Caco-2 (cell line): Measurements from ENCODE around the gene ACYP2. TPM values are rescaled to one million over a fixed set of nuclear protein-coding genes. Genes with fewer than 3 reads are reported as not detected.

Experiments
- BruUV-seq: library from RNA; stranded (reverse); fragments of 400-500 nt; replicated peaks from 2 replicates; lab custom pipeline; 2021; lab: Mats Ljungman, UMichigan
- CTCF ChIA-PET: fragments of 300-600 bp; sonication (Branson Sonifier 250); formaldehyde crosslinking; loops from one replicate; lab custom pipeline; 2022; ENCODE audit warnings: antibody characterized with exemption; lab: Charles Lee
- POLR2A ChIA-PET: fragments of 300-600 bp; sonication (Branson Sonifier 250); formaldehyde crosslinking; loops from one replicate; lab custom pipeline; 2022; ENCODE audit warnings: antibody characterized with exemption; lab: Charles Lee
- DNase-seq, 2 experiments: peaks; one replicate each; pipeline versions ENCODE4 v3.0.0 to v3.0.0-alpha.2; 2020 to 2022
- H3K27me3 ChIP-seq: replicated peaks from 2 replicates; pipeline ENCODE4 v1.6.0; 2011; ENCODE audit warnings: low read length; ENCODE audit not compliant: control insufficient read depth, insufficient read depth
- H3K36me3 ChIP-seq: 2 replicates; pipeline ENCODE4 v1.5.1; 2011; ENCODE audit warnings: low read length; ENCODE audit not compliant: control insufficient read depth, insufficient read depth
- H3K4me1 ChIP-seq: fragments of 250-450 bp; sonication (Bioruptor Pico); 2 replicates; pipeline ENCODE4 v1.5.1; 2020; ENCODE audit warnings: mild to moderate bottlenecking
- H3K4me3 ChIP-seq: 2 replicates; pipeline ENCODE4 v1.5.1; 2011; ENCODE audit warnings: low read depth, mild to moderate bottlenecking, control low read depth, low read length
- H3K9me3 ChIP-seq: fragments of 250-450 bp; sonication (Bioruptor Pico); 2 replicates; pipeline ENCODE4 v1.5.1; 2020; ENCODE audit warnings: mild to moderate bottlenecking, moderate library complexity
- H3K27ac Mint-ChIP-seq: one replicate; pipeline ENCODE4 v1.8.0; 2022; ENCODE audit warnings: mixed read lengths; ENCODE audit not compliant: unreplicated experiment
- H3K27me3 Mint-ChIP-seq: one replicate; pipeline ENCODE4 v1.8.0; 2022; ENCODE audit warnings: mixed read lengths; ENCODE audit not compliant: insufficient read depth, unreplicated experiment
- H3K36me3 Mint-ChIP-seq: one replicate; pipeline ENCODE4 v1.8.0; 2022; ENCODE audit warnings: mild to moderate bottlenecking, mixed read lengths; ENCODE audit not compliant: insufficient read depth, unreplicated experiment
- H3K4me1 Mint-ChIP-seq: one replicate; pipeline ENCODE4 v1.8.0; 2022; ENCODE audit warnings: low read depth, mixed read lengths; ENCODE audit not compliant: unreplicated experiment
- H3K4me3 Mint-ChIP-seq: one replicate; pipeline ENCODE4 v1.8.0; 2022; ENCODE audit warnings: mild to moderate bottlenecking, moderate library complexity, mixed read lengths; ENCODE audit not compliant: unreplicated experiment
- H3K9me3 Mint-ChIP-seq: one replicate; pipeline ENCODE4 v1.8.0; 2022; ENCODE audit warnings: mixed read lengths; ENCODE audit not compliant: unreplicated experiment
- intact Hi-C: fragments of 100-400 bp; cut with micrococcal nuclease; formaldehyde crosslinking; loops from one replicate; pipeline ENCODE4 v1.10.0; 2022; ENCODE audit not compliant: unreplicated experiment
- total RNA-seq: library from RNA; stranded (reverse); gene quantifications from 2 replicates; pipeline ENCODE4 v1.2.3, GENCODE V29; 2022
- TF ChIP-seq, protein P1 (sequence below), 2 experiments: fragments of 200-600 bp in 1 of 2; IDR thresholded peaks; 1 replicate in 1 of 2; 2 replicates in 1 of 2; pipeline versions ENCODE4 v1.5.1 to v1.8.0; 2011 to 2022; ENCODE audit warnings: antibody characterized with exemption in 1 of 2, control low read depth in 1 of 2, inconsistent platforms in 1 of 2, low read depth in 1 of 2, low read length in 1 of 2, mild to moderate bottlenecking in 1 of 2, moderate library complexity in 1 of 2; ENCODE audit not compliant: insufficient read depth in 1 of 2, severe bottlenecking in 1 of 2, unreplicated experiment in 1 of 2

ACYP2 gene
- total RNA-seq, 1 experiment from 2014 or later: 4.1 TPM

DNA sequence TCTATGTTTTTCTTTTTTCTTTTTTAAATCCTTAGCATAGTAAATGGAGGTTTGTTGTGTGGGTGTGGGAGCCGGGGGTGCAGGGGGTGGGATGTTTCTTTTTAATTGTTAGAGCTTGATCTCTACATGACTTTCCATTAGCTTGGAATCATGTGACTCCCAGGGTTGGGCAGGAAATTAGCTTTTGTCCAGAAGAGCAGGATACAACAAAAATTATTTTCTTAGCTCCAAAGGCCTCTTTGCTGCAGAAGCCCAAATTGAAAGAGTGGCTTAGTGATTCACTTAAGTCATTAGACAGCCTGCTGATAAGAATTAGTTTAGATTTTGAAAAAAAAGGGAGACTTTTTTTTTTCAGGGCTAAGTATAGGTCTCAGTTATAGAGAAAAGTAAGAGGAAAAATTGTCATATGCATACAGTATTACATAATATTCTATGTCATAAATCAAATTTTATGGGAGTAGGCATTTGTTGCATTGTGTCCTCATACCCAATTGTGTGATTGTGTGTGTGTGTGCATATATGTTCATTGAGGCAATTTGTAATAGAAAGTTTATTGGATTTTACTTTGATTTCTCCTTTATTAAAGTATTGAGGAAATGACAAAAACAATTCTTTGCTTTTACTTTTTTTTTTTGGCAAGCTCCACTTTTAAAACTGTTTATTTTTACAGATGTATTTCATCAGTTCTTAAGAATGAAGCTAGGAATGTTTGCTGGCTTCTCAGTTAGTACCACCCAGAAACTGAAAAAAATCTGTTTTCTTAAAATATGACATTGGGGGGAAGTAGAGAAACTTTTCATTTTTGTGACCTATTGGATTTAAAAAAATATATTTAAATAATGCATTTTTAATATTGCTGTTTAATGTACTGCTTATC is 93.2 kb downstream of the ACYP2 start:
- POLR2A ChIA-PET: no interaction called here
- intact Hi-C loops: no loop called here
- Mint-ChIP-seq H3K4me3 (no peak overlapping the region), H3K27me3 (no peaks in the 10 kb centered on the region), H3K4me1 (peaks cover 37% of the 10 kb centered on the region), H3K9me3 (no peaks in the 10 kb centered on the region), H3K36me3 (no peaks in the 10 kb centered on the region), H3K27ac (peak overlapping the region; percentile 60)
- 0 out of 2 replicates have a peak, but pooled peaks cover 5% of the 10 kb centered on the region for H3K4me1 ChIP-seq
- BruUV-seq: TSS peak; percentile 12
- H3K27me3 ChIP-seq: no peaks in the 10 kb centered on the region
- no peak for DNase-seq
- no peak overlapping the region for H3K4me3 ChIP-seq
- CTCF ChIA-PET: interaction anchor here (0.7 kb wide), 1 partner anchor 32 kb away, joined by 3 read pairs; no protein-coding TSS in a partner anchor
- TF ChIP-seq, protein P1, sequence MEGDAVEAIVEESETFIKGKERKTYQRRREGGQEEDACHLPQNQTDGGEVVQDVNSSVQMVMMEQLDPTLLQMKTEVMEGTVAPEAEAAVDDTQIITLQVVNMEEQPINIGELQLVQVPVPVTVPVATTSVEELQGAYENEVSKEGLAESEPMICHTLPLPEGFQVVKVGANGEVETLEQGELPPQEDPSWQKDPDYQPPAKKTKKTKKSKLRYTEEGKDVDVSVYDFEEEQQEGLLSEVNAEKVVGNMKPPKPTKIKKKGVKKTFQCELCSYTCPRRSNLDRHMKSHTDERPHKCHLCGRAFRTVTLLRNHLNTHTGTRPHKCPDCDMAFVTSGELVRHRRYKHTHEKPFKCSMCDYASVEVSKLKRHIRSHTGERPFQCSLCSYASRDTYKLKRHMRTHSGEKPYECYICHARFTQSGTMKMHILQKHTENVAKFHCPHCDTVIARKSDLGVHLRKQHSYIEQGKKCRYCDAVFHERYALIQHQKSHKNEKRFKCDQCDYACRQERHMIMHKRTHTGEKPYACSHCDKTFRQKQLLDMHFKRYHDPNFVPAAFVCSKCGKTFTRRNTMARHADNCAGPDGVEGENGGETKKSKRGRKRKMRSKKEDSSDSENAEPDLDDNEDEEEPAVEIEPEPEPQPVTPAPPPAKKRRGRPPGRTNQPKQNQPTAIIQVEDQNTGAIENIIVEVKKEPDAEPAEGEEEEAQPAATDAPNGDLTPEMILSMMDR (IDR thresholded peaks at IDR 0.05; ENCODE audit: insufficient read depth in 1 of 2, low read depth in 1 of 2, low read length in 1 of 2, severe bottlenecking in 1 of 2, unreplicated experiment in 1 of 2): no peak
- no peaks in the 10 kb centered on the region for H3K36me3 ChIP-seq
- H3K9me3 ChIP-seq: no peaks in the 10 kb centered on the region

DNA sequence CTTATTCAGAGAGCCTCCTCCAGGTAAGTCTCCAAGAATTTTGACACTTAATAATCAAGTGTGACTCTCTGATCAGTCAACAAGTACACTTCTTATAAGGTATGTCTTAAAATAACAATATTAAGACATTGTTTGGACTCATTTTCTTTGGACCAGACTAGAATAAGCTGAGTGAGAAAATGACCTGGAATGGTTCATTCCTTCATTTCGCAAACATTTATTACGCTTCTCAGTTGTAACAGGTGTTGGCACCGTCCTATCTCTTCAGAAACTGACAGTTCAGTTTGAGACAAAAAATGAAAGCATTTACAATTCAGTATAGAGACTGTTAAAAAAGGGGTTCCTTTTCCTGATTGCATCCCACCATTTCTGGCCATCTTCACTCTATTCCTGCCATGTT is 94.0 kb downstream of the ACYP2 start:
- Mint-ChIP-seq H3K4me1 (peaks cover 35% of the 10 kb centered on the region), H3K27ac (no peak overlapping the region), H3K36me3 (no peaks in the 10 kb centered on the region), H3K9me3 (peaks cover 6% of the 10 kb centered on the region), H3K27me3 (no peaks in the 10 kb centered on the region), H3K4me3 (no peak overlapping the region)
- H3K4me3 ChIP-seq: no peak overlapping the region
- no peaks in the 10 kb centered on the region for H3K27me3 ChIP-seq
- TF ChIP-seq, protein P1 (IDR thresholded peaks at IDR 0.05; ENCODE audit: insufficient read depth in 1 of 2, low read depth in 1 of 2, low read length in 1 of 2, severe bottlenecking in 1 of 2, unreplicated experiment in 1 of 2): no peak
- 0 out of 2 replicates have a peak, but pooled peaks cover 5% of the 10 kb centered on the region for H3K4me1 ChIP-seq
- BruUV-seq: no TSS peak
- no peaks in the 10 kb centered on the region for H3K9me3 ChIP-seq
- H3K36me3 ChIP-seq: no peaks in the 10 kb centered on the region
- no peak for DNase-seq
- intact Hi-C loops: no loop called here
- CTCF ChIA-PET: interaction anchor here (0.7 kb wide), 1 partner anchor 33 kb away, joined by 3 read pairs; no protein-coding TSS in a partner anchor
- POLR2A ChIA-PET: no interaction called here

DNA sequence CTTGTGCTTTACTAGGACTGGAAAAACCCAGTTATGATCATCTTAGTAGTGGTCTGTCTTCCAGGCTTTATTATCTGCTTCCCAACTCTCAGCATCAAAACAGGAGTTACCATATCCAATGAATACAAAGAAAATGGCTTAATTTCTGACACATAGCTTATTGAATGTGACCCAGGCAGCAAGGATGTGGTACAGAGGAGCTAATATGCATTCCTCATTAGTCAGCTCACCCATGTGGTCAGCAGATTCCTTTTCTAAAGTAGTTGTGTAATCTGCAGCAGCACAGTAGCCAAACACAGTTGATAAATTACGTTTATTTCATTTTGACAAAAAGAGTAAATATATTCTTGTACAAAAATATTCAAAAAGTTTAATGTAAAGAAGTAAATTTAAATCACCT is 97.0 kb downstream of the ACYP2 start:
- H3K36me3 Mint-ChIP-seq: no peaks in the 10 kb centered on the region
- H3K36me3 ChIP-seq: no peaks in the 10 kb centered on the region
- H3K9me3 Mint-ChIP-seq: peaks cover 14% of the 10 kb centered on the region
- intact Hi-C loops: no loop called here
- H3K4me1 ChIP-seq: 0 out of 2 replicates have a peak, but pooled peaks cover 4% of the 10 kb centered on the region
- POLR2A ChIA-PET: no interaction called here
- no peaks in the 10 kb centered on the region for H3K9me3 ChIP-seq
- CTCF ChIA-PET: no interaction called here
- H3K4me3 Mint-ChIP-seq: no peak overlapping the region
- H3K27me3 Mint-ChIP-seq: no peaks in the 10 kb centered on the region
- no peaks in the 10 kb centered on the region for H3K27me3 ChIP-seq
- H3K4me3 ChIP-seq: no peak overlapping the region
- H3K27ac Mint-ChIP-seq: no peak overlapping the region
- TF ChIP-seq, protein P1 (IDR thresholded peaks at IDR 0.05; ENCODE audit: insufficient read depth in 1 of 2, low read depth in 1 of 2, low read length in 1 of 2, severe bottlenecking in 1 of 2, unreplicated experiment in 1 of 2): no peak
- DNase-seq: no peak
- no TSS peak for BruUV-seq
- peaks cover 21% of the 10 kb centered on the region for H3K4me1 Mint-ChIP-seq
